ENCODE measurements around the gene PPARG. TPM values are rescaled to one million over a fixed set of nuclear protein-coding genes. Genes with fewer than 3 reads are reported as not detected.

The PPARG gene
- total and polyA plus RNA-seq, 10 of the 15 experiments (the other 5 are each of a cell fraction or from before 2014, with no cell fraction given): 0.06 to 0.86 (median 0.12) TPM; not detected in 5

DNA sequence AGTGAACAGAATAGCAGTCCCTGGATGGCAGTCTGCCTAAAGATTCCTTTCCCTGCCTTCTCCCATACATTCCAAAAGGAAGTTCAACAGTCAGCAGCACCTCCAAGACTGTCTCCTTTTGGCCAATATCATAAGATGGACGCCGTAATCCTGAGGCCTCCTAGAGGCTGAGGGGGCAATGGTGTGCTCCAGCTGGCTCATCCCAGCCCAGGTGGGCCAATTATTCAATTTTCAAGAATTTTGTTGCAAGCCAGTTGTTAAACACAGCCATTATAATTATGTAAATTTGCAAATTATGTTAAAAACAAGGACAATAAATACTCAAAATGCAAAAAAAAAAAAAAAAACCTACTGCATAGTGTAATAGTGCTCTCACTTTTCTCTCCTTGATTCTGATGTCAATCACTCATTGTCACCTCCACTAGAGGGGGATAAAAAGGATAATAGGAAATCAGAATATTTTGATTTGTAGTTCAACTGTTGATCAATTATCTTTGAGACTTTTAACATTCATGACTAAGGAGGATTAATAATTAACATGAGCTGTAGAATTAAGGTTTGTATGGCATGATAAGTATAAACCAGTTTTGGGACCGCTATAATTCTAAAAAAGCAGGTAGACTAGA, 40.1 kb downstream of the PPARG start:
- ATAC-seq (no peak), DNase-seq (ENCODE audit: low read depth, low spot score) (no peak), FAIRE-seq (no peak)
- Histone ChIP-seq H3K4me3 (no peak overlapping the region), H3K9ac (ENCODE audit: control insufficient read depth, insufficient read depth, low read length) (no peak overlapping the region), H3K9me3 (replicated peaks; ENCODE audit: control insufficient read depth, insufficient read depth, low read length) (no peaks in the 10 kb centered on the region), H4K20me1 (ENCODE audit: control insufficient read depth, insufficient read depth) (no peaks in the 10 kb centered on the region), H3K36me3 (ENCODE audit: control insufficient read depth in 2 of 2, insufficient read depth in 2 of 2, low read length in 1 of 2) (no peaks in the 10 kb centered on the region), H3K4me1 (ENCODE audit: control insufficient read depth, insufficient read depth, low read length) (no peaks in the 10 kb centered on the region), H3K27me3 (replicated peaks in 1 of 2; ENCODE audit: control insufficient read depth in 2 of 2, insufficient read depth in 2 of 2, low read length in 1 of 2) (no peaks in the 10 kb centered on the region), H3K4me2 (ENCODE audit: control insufficient read depth, insufficient read depth) (no peak overlapping the region), H2AFZ (ENCODE audit: control insufficient read depth, low read depth, low read length) (no peak overlapping the region), H3K27ac (ENCODE audit: control insufficient read depth, insufficient read depth) (no peak overlapping the region), H3K79me2 (ENCODE audit: control insufficient read depth, insufficient read depth, low read length) (no peaks in the 10 kb centered on the region)
- intact Hi-C loops (cut with micrococcal nuclease; ENCODE audit: unreplicated experiment): no loop called here
- CTCF ChIA-PET: interaction anchor here (1.4 kb wide), 1 partner anchor 10 kb away, joined by 3 read pairs; no protein-coding TSS in a partner anchor
- 59% methylated on average over 3 of the region's 3 CpGs for WGBS (ENCODE audit: insufficient coverage, insufficient replicate concordance, low lambda C conversion rate, missing lambda C conversion rate)
- in situ Hi-C loops (cut with MboI): no loop called here
- SMC1A ChIA-PET (ENCODE audit: uncharacterized antibody, unreplicated experiment): no interaction called here
- BruUV-seq (replicated peaks): no TSS peak
- RAD21 ChIA-PET (ENCODE audit: unreplicated experiment): interaction anchor here (1.2 kb wide), 1 partner anchor 56 kb away, joined by 3 read pairs; no protein-coding TSS in a partner anchor
- POLR2A ChIA-PET: no interaction called here
- TF ChIP-seq IKZF1 (conservative IDR thresholded peaks at IDR 0.05) (no peak), TARDBP (IDR thresholded peaks at IDR 0.05; ENCODE audit: borderline replicate concordance) (no peak), MYC (IDR thresholded peaks at IDR 0.05; ENCODE audit: insufficient read depth, insufficient read length, insufficient replicate concordance, low read length, severe bottlenecking) (no peak), IKZF2 (IDR thresholded peaks at IDR 0.05) (no peak), NFYA (IDR thresholded peaks at IDR 0.05; ENCODE audit: borderline replicate concordance, low read depth, low read length) (no peak), PBX3 (IDR thresholded peaks at IDR 0.05; ENCODE audit: insufficient replicate concordance, low read depth, low read length) (no peak), WRNIP1 (IDR thresholded peaks at IDR 0.05; ENCODE audit: borderline replicate concordance, low read depth, low read length) (no peak), CREM (IDR thresholded peaks at IDR 0.05; ENCODE audit: low read depth) (no peak), PRDM15 (CRISPR knock-in tag; IDR thresholded peaks at IDR 0.05) (no peak), SMC3 (IDR thresholded peaks at IDR 0.05; ENCODE audit: borderline replicate concordance, low read length) (no peak)
- TF ChIP-seq, protein P1, sequence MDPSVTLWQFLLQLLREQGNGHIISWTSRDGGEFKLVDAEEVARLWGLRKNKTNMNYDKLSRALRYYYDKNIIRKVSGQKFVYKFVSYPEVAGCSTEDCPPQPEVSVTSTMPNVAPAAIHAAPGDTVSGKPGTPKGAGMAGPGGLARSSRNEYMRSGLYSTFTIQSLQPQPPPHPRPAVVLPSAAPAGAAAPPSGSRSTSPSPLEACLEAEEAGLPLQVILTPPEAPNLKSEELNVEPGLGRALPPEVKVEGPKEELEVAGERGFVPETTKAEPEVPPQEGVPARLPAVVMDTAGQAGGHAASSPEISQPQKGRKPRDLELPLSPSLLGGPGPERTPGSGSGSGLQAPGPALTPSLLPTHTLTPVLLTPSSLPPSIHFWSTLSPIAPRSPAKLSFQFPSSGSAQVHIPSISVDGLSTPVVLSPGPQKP (IDR thresholded peaks at IDR 0.05; ENCODE audit: low read depth, low read length): no peak
- TF ChIP-seq, protein P2, sequence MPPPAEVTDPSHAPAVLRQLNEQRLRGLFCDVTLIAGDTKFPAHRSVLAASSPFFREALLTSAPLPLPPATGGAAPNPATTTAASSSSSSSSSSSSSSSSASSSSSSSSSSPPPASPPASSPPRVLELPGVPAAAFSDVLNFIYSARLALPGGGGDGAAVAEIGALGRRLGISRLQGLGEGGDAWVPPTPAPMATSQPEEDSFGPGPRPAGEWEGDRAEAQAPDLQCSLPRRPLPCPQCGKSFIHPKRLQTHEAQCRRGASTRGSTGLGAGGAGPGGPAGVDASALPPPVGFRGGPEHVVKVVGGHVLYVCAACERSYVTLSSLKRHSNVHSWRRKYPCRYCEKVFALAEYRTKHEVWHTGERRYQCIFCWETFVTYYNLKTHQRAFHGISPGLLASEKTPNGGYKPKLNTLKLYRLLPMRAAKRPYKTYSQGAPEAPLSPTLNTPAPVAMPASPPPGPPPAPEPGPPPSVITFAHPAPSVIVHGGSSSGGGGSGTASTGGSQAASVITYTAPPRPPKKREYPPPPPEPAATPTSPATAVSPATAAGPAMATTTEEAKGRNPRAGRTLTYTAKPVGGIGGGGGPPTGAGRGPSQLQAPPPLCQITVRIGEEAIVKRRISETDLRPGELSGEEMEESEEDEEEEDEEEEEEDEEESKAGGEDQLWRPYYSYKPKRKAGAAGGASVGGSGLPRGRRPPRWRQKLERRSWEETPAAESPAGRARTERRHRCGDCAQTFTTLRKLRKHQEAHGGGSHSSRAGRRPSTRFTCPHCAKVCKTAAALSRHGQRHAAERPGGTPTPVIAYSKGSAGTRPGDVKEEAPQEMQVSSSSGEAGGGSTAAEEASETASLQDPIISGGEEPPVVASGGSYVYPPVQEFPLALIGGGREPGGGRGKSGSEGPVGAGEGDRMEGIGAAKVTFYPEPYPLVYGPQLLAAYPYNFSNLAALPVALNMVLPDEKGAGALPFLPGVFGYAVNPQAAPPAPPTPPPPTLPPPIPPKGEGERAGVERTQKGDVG (CRISPR knock-in tag; IDR thresholded peaks at IDR 0.05): no peak
- TF ChIP-seq, protein P3, sequence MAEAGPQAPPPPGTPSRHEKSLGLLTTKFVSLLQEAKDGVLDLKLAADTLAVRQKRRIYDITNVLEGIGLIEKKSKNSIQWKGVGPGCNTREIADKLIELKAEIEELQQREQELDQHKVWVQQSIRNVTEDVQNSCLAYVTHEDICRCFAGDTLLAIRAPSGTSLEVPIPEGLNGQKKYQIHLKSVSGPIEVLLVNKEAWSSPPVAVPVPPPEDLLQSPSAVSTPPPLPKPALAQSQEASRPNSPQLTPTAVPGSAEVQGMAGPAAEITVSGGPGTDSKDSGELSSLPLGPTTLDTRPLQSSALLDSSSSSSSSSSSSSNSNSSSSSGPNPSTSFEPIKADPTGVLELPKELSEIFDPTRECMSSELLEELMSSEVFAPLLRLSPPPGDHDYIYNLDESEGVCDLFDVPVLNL (IDR thresholded peaks at IDR 0.05; ENCODE audit: low read depth, low read length): no peak
